Activated CD8-positive, alpha-beta memory T cell treated with anti-CD3 and anti-CD28 coated beads for 48 hours (primary cell): Measurements from ENCODE around the gene SLITRK6.
"Not testable (repeated sequence)": the region's sequence is repeated elsewhere in the genome, so short reads cannot be mapped to it uniquely, and the experiment has no call there.

ENCODE experiments used
- DNase-seq, 3 experiments: peaks; one replicate each; pipeline ENCODE4 v3.0.0-alpha.2; 2020; ENCODE audit warnings: low read depth in 2 of 3, low spot score in 2 of 3

SLITRK6 gene, protein sequence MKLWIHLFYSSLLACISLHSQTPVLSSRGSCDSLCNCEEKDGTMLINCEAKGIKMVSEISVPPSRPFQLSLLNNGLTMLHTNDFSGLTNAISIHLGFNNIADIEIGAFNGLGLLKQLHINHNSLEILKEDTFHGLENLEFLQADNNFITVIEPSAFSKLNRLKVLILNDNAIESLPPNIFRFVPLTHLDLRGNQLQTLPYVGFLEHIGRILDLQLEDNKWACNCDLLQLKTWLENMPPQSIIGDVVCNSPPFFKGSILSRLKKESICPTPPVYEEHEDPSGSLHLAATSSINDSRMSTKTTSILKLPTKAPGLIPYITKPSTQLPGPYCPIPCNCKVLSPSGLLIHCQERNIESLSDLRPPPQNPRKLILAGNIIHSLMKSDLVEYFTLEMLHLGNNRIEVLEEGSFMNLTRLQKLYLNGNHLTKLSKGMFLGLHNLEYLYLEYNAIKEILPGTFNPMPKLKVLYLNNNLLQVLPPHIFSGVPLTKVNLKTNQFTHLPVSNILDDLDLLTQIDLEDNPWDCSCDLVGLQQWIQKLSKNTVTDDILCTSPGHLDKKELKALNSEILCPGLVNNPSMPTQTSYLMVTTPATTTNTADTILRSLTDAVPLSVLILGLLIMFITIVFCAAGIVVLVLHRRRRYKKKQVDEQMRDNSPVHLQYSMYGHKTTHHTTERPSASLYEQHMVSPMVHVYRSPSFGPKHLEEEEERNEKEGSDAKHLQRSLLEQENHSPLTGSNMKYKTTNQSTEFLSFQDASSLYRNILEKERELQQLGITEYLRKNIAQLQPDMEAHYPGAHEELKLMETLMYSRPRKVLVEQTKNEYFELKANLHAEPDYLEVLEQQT

DNA sequence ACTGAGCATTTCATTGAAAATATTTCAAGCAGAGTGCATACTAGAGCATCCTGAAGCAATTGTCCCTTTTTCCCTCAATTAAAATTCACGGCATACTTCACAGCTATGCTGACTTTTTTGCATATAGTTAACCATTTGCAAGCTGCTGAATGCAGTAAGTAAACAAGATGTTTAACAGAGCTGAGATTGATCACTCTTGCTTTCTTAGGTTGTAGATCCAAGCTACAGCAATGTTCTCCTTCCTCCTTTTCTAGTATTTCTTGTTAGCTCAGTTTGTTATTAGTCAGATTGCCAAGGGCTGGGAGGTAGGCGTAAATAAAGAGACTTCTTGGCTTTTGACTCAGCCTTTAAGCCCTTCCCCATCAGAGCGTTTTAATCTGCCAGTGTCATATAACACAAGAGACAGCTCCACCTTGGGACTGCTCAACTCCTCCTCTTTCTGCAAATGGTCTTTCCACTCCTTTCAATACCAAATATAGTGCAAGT is at the start of gene SLITRK6:
SLITRK6 (minus strand) TSS at position 323 of the 486 bp plus-strand sequence. CDS start 2,911 bp downstream, outside the sequence.
- no peak for DNase-seq

DNA sequence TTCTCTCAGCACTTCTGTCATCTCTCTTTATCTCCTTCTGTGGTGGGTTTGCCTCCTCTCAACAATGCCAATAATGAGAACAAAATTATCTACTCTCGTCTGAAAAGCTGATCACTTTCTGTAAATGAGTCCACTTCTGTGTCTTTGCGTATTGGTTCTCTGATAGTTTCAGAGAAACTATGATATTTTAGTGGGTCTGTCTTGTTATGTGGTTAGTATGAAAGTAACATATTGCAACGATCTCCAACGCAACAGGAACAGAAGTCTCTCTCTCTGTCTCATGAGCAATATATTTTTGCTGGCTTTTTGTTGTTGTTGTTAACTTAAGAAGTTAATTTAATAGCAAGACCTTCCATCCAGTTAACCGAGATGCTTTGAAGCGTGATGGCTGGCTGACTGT is 47.8 kb upstream of the SLITRK6 start:
- DNase-seq, result no peak

DNA sequence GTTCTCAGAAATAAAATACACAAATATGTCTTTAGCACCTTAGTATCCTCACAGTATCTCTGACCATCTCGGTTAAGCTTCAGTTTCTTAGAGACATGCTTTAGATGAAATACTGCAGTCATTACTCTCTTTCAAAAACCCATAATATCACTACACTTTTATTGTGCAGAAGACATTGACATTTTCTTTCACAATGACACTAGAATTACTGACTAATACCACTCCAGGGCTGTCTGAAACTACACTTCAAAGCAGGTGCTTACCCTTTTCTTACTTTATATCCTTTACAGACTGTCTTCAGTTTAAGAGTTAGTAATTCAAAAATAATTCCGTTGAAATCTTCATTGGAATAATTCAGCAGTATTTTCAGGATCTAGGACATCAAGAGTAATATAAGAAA is 42.2 kb upstream of the SLITRK6 start:
- DNase-seq, result no peak

DNA sequence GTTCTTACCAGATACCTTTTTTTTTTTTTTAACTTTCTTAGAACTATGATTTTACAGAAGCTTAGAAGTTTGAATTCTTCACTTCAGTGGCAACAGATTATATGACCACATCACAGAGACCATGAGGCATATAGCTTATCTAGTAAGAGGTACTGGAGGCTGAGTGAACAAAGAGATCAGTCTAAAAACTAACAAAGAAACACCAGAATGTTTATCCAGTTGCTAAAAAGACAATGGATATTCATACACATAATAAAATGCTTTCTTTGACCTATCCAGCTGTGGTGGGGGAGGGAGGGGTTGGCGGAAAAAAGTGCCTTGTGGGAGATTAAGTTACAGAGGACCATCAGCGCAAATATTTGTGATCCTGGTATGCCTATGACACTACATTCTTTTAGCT is 34.7 kb upstream of the SLITRK6 start:
- DNase-seq, result no peak

DNA sequence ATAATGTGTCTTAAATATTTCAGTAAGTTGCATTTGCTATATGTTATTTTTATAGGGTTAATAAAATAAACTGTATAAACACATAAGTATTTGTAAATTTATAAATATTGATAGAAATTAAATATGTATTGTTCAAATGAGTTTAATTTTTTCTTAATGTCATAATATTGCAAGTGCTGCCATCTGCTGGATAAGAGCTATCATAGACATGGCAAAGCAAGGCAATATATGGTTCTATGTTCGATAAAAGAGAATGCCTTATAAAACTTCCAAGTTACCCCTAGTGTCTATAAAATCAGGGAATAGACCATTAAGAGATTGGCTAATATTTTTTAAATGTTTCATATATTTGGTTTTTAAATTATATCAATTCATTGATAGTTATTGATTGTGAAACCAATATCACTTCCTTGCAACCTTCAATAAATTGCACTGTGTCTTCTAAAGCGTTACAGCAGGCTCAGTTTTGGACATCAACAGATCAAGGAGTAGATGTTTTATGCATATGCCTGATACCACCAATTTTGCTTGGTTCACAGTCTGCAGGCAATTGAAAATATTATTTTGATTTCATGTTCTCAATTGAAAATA is 29.0 kb upstream of the SLITRK6 start:
- DNase-seq, result no peak

DNA sequence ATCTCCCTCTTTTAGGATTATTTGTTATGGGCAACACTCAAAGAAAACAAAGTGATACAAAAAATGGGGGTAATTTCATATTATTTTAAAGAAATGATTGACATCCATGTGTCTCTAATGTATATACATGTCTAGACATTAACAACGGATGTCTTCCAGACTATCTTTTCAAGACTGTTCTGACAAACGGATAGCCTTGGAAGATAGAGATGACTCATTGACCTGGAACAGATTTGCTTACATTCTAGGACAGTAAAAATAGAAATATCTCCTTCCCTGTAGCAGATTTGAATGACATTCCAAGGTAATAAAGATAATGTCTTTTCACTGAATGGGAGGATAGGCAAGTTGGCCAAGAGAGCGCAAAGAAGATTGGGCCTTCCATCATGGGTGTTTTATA is 26.2 kb upstream of the SLITRK6 start:
- no peak for DNase-seq

DNA sequence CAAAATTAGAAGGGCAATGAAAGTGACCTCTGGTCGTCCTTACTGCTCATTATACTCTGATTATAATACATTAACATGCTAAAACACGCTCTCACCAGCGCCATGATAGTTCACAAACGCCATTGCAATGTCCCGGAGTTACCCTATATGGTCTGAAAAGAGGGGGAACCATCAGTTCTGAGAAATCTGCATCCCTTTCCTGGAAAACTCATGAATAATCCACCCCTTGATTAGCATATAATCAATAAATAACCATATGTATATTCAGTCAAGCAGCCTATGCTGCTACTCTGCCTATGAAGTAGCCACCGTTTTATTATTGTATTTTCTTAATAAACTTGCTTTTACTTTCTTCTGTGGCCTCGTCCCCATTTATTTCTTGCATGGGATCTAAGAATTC is 24.6 kb upstream of the SLITRK6 start:
- no peak for DNase-seq

DNA sequence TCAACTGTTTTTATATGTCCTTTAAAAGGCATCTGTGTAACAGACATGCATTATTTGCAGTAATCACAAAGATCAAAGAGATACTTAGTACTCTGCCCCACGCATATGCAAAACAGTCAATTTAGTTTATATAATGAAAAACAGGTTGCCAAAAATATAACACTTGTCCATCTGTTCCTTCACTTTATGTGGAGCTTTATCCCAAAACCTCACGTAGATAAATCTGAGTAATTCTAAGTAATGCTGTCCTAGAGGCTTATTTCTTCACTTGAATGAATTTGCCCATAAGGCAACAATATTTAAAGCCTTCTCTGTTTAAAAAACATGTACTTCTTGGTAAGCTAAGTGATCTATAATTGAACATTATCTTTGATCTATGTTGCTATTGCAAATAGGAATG is 20.3 kb upstream of the SLITRK6 start:
- no peak for DNase-seq

DNA sequence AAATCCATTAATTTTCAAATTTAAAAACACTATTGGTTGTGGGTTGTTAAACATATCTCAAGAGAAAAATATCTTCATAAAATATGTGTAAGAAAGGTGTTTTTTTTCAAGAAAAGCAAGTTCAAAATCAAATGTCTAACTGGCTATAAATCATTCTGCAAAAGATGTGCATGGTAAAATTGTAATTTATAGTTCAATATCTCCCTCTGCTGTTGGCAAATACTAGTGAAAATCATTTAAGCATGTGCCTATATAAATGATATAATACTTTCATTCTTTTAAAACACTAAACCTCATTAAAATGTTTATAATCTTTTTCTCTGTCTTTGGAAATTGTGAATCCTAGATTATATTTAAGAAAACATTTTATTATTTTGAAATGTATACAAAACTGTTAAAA is 17.2 kb upstream of the SLITRK6 start:
- no peak for DNase-seq

DNA sequence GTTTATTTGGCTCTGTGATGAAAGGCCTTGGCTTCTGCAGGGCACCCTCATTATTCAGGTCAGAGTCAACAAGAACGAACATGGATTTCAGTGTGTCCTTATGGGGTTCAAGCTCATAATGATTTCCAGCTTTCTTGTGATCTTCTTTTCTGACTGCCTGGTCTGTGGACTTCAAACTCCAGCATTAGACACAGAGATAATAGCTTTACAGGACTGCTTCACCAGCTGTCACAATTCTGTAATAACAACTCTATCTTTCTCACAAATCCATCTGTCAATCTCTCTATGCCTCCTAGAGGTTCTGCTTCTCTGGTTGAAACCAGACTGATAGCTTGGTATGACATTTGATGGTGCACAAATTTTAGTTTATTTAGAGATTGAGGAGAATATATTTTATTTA is 13.1 kb upstream of the SLITRK6 start:
- no peak for DNase-seq

DNA sequence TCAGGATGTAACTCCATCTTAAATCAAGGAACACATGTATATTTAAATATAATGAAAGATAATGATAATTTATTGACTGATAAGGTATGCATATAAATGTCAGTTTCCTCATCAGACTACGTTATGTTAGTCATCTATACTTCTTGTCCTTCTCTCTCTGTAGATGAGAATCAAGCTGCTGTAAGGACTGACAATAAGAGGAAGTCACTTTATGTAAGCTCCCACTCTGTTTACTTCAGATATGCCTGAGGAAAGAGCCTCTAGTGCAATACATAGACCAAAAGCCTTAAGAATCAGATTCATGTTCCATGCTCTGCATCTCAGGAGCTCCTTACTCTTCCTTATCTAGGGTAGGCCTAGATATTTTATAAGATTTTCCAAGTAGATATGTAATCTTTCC is 9.6 kb upstream of the SLITRK6 start:
- DNase-seq, result no peak

DNA sequence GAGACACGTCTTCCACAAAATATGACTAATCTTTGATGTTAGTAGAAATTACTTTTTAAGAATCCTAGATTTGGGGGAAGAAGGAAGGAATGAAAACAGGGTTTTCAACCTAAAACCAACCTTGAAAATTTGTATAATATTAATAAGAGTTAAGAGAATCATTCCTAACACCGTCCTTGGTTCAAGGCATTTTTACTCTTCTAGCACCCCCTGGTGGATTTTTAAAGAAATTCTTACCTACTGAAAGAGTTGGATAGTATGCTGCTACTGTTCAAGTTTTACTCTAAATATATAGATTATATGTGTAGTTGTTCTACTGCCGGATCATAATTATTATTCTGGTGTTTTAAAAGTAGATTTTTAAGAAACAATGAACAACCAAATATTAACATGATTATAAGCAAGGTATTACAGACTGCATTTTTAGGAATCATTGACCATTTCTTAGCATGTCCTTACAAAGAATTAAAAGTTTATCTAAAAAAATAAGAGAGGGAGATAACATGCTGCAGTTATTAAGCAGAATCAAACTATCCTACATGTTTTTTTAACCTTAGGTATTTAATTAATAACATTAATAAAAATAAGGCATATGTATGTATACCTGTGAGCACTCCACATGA is 7.4 kb upstream of the SLITRK6 start:
- no peak for DNase-seq

DNA sequence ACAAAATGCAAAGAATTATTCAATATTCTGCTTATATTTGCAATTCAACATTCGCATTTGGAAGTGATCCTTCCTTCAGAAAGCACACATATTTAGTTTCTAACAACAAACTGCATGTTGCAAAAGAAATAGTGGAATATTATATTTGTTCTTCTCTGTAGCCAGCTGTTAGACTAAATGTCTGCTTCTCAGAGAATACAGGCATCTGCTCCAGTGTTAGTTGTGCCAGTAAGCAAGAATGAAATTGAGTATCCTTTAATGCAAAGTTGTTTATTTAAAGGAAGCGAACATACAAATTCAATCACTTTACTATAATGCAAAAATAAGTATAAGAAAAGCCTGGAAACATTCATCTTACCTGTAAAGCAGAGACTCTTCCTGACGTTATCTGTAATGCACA is 663 bp downstream of the SLITRK6 start:
- no peak for DNase-seq

DNA sequence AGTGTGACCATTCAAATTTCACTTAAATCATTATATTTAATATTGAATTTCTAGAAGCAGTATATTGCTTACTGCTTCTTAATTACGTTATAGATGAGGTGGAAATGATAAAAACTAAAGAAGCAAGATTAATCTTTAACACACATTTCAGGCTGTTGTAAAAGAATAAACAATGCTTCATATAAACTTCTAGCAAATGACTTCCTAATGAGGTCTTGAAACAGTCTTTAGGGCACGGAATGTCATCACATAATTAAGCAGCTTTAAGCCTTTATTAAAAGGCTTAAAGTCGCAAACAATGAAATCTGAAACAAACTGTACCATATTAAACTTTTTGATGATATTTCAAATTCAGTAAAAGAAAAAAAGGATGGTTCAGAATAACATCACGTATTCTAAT is 1.9 kb downstream of the SLITRK6 start:
- DNase-seq, result no peak

DNA sequence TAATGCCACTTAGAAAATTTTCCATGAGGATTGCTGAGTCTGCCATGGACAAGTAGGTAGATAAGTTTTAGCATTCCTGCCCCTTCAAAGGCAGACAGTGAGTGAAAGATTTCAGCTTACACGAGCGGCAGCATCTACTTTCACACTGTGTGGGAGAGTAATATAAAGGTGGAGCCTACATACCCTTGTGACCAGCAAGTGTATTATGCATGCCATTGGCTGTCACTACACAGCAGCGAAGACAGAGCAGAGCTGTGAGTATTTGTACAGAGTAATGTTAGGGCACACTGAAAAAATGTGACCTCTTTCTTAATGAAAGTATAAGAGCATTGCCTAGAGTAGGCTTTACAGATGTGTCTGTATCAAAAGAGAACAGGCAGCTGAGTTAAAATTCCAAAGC is 14.0 kb downstream of the SLITRK6 start:
- DNase-seq, result no peak

DNA sequence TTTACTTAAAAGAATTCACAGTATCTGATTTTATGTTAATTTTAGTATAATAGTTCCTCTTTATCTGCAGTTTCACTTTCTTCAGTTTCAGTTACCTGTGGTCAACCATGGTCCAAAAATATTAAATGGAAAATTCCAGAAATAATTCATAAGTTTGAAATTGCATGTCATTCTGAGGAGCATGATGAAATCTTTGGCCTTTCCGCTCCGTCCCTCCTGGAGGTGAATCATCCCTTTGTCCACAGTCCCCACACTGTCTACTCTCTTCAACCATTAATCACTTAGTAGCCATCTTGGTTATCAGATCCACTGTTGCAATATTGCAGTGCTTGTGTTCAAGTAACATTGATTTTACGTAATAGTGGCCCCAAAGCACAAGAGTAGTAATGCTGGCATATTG is 26.9 kb downstream of the SLITRK6 start:
- no peak for DNase-seq

DNA sequence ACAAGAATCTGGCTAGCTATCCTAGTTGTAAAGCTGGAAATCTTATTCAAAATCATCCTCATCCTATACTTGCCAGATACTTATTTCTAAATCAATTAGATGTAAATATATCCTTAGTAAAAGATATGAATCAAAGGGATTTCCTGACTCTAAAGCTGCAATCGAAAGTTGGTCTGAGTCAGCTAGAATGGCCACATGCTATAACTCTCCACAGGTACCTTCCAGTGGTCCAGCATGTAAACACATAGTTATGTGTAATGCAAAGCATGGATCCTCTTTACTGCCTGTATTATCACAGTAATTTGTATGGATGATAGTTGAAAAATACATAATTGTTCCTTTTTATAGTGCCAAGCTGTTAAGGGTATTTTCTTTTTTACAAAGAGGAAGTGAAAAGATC is 27.4 kb downstream of the SLITRK6 start:
- DNase-seq, result no peak

DNA sequence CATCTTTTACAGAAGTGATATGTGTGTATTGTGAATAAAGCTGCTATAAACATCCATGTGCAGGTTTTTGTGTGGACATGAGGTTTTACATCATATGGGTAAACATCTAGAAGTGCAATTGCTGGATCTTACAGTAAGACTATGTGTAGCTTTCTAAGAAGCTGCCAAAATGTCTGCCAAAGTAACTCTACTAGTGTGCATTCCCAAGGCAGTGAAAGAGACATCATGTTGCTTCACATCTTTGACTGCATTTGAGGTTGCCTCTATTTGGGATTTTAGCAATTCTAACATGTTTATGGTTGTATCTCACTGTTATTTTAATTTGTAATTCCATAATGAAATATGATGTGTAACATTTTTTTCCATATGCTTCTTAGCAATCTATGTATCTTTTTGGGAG is 30.3 kb downstream of the SLITRK6 start:
- no peak for DNase-seq

DNA sequence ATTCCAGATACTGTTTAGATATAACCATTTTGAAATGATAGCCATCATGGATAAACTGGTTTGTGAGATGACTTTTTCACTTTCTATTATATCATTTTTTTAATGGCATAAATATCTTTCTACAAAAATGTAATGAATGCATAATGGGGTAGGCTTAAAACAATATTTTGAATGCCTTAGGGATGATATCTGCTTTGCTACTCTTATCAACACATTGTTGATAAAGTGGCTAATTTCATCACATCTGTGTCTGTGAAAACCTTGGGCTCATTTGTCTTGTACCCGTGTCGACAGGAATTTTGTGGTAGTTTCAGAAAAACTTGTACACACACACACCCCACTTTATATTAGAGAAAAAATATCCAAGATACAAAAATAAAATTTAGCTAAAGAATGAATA is 44.1 kb downstream of the SLITRK6 start:
- DNase-seq, result no peak

DNA sequence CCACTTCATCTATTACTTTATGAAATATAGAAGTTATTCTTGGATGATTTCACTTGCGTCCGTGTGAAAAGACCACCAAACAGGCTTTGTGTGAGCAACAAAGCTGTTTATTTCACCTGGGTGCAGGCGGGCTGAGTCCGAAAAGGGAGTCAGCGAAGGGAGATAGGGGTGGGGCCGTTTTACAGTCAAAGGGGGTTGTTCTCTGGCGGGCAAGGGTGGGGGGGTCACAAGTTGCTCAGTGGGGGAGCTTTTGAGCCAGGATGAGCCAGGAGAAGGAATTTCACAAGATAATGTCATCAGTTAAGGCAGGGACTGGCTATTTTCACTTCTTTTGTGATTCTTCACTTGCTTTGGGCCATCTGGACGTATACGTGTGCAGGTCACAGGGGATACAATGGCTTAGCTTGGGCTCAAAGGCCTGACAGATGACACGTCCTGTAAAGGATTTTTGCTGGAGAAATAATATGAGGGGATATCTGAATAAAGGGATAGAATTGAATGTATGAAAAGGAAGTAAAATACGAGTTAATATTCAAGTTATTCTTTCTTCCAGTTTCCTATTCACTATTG is 55.9 kb downstream of the SLITRK6 start:
- DNase-seq, result not testable (repeated sequence)
